GM12878 (cell line): ENCODE measurements around the gene PPFIA4. TPM values are rescaled to one million over a fixed set of nuclear protein-coding genes. Genes with fewer than 3 reads are reported as not detected.

Experiments
- ATAC-seq: fragments of 200-7000 bp; cut with Tn5 transposase; 3 replicates; pipeline ENCODE4 v1.9.1; 2020; ENCODE audit warnings: mild to moderate bottlenecking, moderate library complexity
- BruUV-seq: library from RNA; stranded (reverse); fragments of 400-500 nt; replicated peaks from 2 replicates; lab custom pipeline; 2021; lab: Mats Ljungman, UMichigan
- CTCF ChIA-PET: fragments of 300-600 bp; sonication (Branson Sonifier 250); formaldehyde crosslinking; extraction: SDS; loops from one replicate; lab custom pipeline; 2021; ENCODE audit warnings: inconsistent platforms; lab: Yijun Ruan, JAX
- POLR2A ChIA-PET: fragments of 350-600 bp; formaldehyde crosslinking; extraction: SDS; loops from one replicate; lab custom pipeline; 2021; ENCODE audit warnings: inconsistent platforms; lab: Charles Lee
- RAD21 ChIA-PET: fragments of 300-600 bp; sonication (Branson Sonifier 250); formaldehyde crosslinking; loops from one replicate; lab custom pipeline; 2023; ENCODE audit warnings: antibody characterized with exemption; ENCODE audit not compliant: unreplicated experiment; lab: Charles Lee
- SMC1A ChIA-PET: fragments of 300-600 bp; sonication (Branson Sonifier 250); formaldehyde crosslinking; loops from one replicate; lab custom pipeline; 2023; ENCODE audit not compliant: unreplicated experiment, uncharacterized antibody; lab: Charles Lee
- DNase-seq: peaks from one replicate; pipeline ENCODE4 v3.0.0-alpha.2; 2011; ENCODE audit warnings: low read depth, low spot score
- FAIRE-seq: peaks from 3 replicates; lab custom pipeline; 2011; peaks lifted over from hg19 to GRCh38; lab: Jason Lieb, UNC
- H2AFZ ChIP-seq: 2 replicates; pipeline ENCODE4 v1.6.0; 2011; ENCODE audit warnings: low read depth, low read length, control low read depth; ENCODE audit not compliant: control insufficient read depth
- H3K27ac ChIP-seq: 2 replicates; pipeline ENCODE4 v1.5.1; 2011; ENCODE audit warnings: control low read depth; ENCODE audit not compliant: control insufficient read depth, insufficient read depth
- H3K27me3 ChIP-seq, 2 experiments: replicated peaks in 1 of 2; 2 replicates each; pipeline versions ENCODE4 v1.6.0 to v1.6.1; 2011; ENCODE audit warnings: low read length in 1 of 2; ENCODE audit not compliant: control insufficient read depth in 2 of 2, insufficient read depth in 2 of 2
- H3K36me3 ChIP-seq, 2 experiments: 2 replicates each; pipeline ENCODE4 v1.5.1; 2011; ENCODE audit warnings: low read length in 1 of 2; ENCODE audit not compliant: control insufficient read depth in 2 of 2, insufficient read depth in 2 of 2
- H3K4me1 ChIP-seq: 2 replicates; pipeline ENCODE4 v1.6.1; 2011; ENCODE audit warnings: mild to moderate bottlenecking, low read length, moderate library complexity, mixed read lengths; ENCODE audit not compliant: control insufficient read depth, insufficient read depth
- H3K4me2 ChIP-seq: 2 replicates; pipeline ENCODE4 v1.6.0; 2011; ENCODE audit warnings: control low read depth; ENCODE audit not compliant: control insufficient read depth, insufficient read depth
- H3K4me3 ChIP-seq: fragments of 200-600 bp; sonication (generic); 2 replicates; pipeline ENCODE4 v1.5.1; 2016
- H3K79me2 ChIP-seq: 2 replicates; pipeline ENCODE4 v1.6.0; 2011; ENCODE audit warnings: low read length; ENCODE audit not compliant: control insufficient read depth, insufficient read depth
- H3K9ac ChIP-seq: 2 replicates; pipeline ENCODE4 v1.8.0; 2011; ENCODE audit warnings: low read length, control low read depth, mixed read lengths; ENCODE audit not compliant: control insufficient read depth, insufficient read depth
- H3K9me3 ChIP-seq: replicated peaks from 3 replicates; pipeline ENCODE4 v1.5.1; 2011; ENCODE audit warnings: mild to moderate bottlenecking, low read length; ENCODE audit not compliant: control insufficient read depth, insufficient read depth
- H4K20me1 ChIP-seq: 2 replicates; pipeline ENCODE4 v1.6.0; 2011; ENCODE audit not compliant: control insufficient read depth, insufficient read depth
- CUX1 ChIP-seq: IDR thresholded peaks from 2 replicates; pipeline ENCODE4 v1.6.1; 2012; ENCODE audit warnings: improper control_type of control experiment, low read depth, low read length; ENCODE audit not compliant: insufficient replicate concordance
- SKIL ChIP-seq: fragments of 450-650 bp; IDR thresholded peaks from 2 replicates; pipeline ENCODE4 v1.6.1; 2017; ENCODE audit warnings: mild to moderate bottlenecking, low read depth, inconsistent platforms; ENCODE audit not compliant: poor library complexity, severe bottlenecking
- SMARCA5 ChIP-seq: fragments of 450-650 bp; IDR thresholded peaks from 2 replicates; pipeline ENCODE4 v1.6.1; 2017; ENCODE audit warnings: mild to moderate bottlenecking
- WGBS: methylation state at CpG from one replicate; pipeline ENCODE4 v1.1.6; 2016; ENCODE audit warnings: low lambda C conversion rate; ENCODE audit not compliant: insufficient replicate concordance, insufficient coverage; ENCODE audit errors: missing lambda C conversion rate; 5-methylcytosine and 5-hydroxymethylcytosine counted together
- in situ Hi-C: fragments of 300-500 bp; cut with MboI; formaldehyde crosslinking; loops from 9 replicates; pipeline ENCODE4 v1.14.3; 2018; ENCODE audit warnings: mixed read lengths
- intact Hi-C: fragments of 100-400 bp; cut with micrococcal nuclease; formaldehyde crosslinking; loops from one replicate; pipeline ENCODE4 v1.14.2; 2022; ENCODE audit not compliant: unreplicated experiment
- polyA plus RNA-seq, 11 experiments: library from polyadenylated mRNA; depleted of rRNA in 4 of 11; unstranded in 6 of 11; stranded (reverse) in 5 of 11; fragments of >200 nt; fragmentation: Nextera tagmentation in 4 of 11; fragmentation: Illumina TruSeq in 1 of 11; extraction: Ambion mirVana in 4 of 11; extraction: Trizol in 1 of 11; gene quantifications; 1 replicate in 1 of 11; 2 replicates in 10 of 11; pipeline versions ENCODE4 v1.2.1 to v1.2.3, GENCODE V29; 2011 to 2016; ENCODE audit warnings: inconsistent platforms in 2 of 11, missing spikeins in 2 of 11, low read depth in 1 of 11
- total RNA-seq, 4 experiments: library from RNA; depleted of rRNA in 3 of 4; stranded (reverse); fragments of >200 nt in 3 of 4; fragmentation: Illumina TruSeq in 1 of 4; extraction: Trizol in 1 of 4; gene quantifications; 2 replicates each; pipeline versions ENCODE4 v1.2.1 to v1.2.3, GENCODE V29; 2013 to 2021

PPFIA4 gene
- total and polyA plus RNA-seq, 10 of the 15 experiments (the other 5 are each of a cell fraction or from before 2014, with no cell fraction given), result 0.02 to 19.7 (median 0.34) TPM; not detected in 1

GRCh38 chr1:203050826-203051225, 24.5 kb downstream of the PPFIA4 start:
- WGBS, result 5% methylated on average over 3 of the region's 4 CpGs
- no peak overlapping the region for H3K4me2 ChIP-seq
- no peaks in the 10 kb centered on the region for H3K9me3 ChIP-seq
- in situ Hi-C loops (no loop called here), intact Hi-C loops (no loop called here)
- POLR2A ChIA-PET, result interaction anchor here (0.5 kb wide), 1 partner anchor 242 kb away, joined by 4 read pairs; no protein-coding TSS in a partner anchor
- ATAC-seq, result no peak
- H3K9ac ChIP-seq, result no peak overlapping the region
- H3K27ac ChIP-seq, result no peak overlapping the region
- FAIRE-seq, result no peak
- no peaks in the 10 kb centered on the region for H3K4me1 ChIP-seq
- no peak for TF ChIP-seq SKIL
- no peak for TF ChIP-seq SMARCA5
- no peak for TF ChIP-seq CUX1
- H3K4me3 ChIP-seq, result no peak overlapping the region
- no peaks in the 10 kb centered on the region for H3K36me3 ChIP-seq
- SMC1A ChIA-PET, result interaction anchor here (1.2 kb wide), 1 partner anchor 11 kb away, joined by 3 read pairs; no protein-coding TSS in a partner anchor
- no peaks in the 10 kb centered on the region for H4K20me1 ChIP-seq
- RAD21 ChIA-PET, result no interaction called here
- CTCF ChIA-PET, result interaction anchor here (0.9 to 8.7 kb wide), 2 partner anchors 11 to 21 kb away, joined by 4 to 66 read pairs; no protein-coding TSS in a partner anchor
- no peaks in the 10 kb centered on the region for H3K79me2 ChIP-seq
- no TSS peak for BruUV-seq
- peaks cover 0 to 2% of the 10 kb centered on the region in 2 experiments; a peak in 1 of 4 replicates for H3K27me3 ChIP-seq
- DNase-seq, result no peak
- no peak overlapping the region for H2AFZ ChIP-seq
